Stimulated activated effector memory CD8-positive, alpha-beta T cell treated with anti-CD3 and anti-CD28 coated beads, Interleukin-12 subunit alpha, Interleukin-12 subunit beta, amount 100 ng/mL, for 72 hours (primary cell): ENCODE data around the gene ZRSR2.
A peak's percentile ranks its signal among the peaks of the same experiment; 100 is the strongest.

Experiments
- ATAC-seq: fragments of 150-1000 bp; cut with Tn5 transposase; 2 replicates; pipeline ENCODE4 v1.10.0; 2021
- DNase-seq, 2 donors: peaks; one replicate each; pipeline ENCODE4 v3.0.0; 2021 to 2022; ENCODE audit warnings: low spot score in 2 of 2
- H3K27ac Mint-ChIP-seq: one replicate; pipeline ENCODE4 v1.8.0; 2022; ENCODE audit warnings: mild to moderate bottlenecking, mixed read lengths
- H3K36me3 Mint-ChIP-seq: one replicate; pipeline ENCODE4 v1.8.0; 2022; ENCODE audit warnings: mild to moderate bottlenecking, mixed read lengths
- H3K4me1 Mint-ChIP-seq: one replicate; pipeline ENCODE4 v1.8.0; 2022; ENCODE audit warnings: mixed read lengths
- H3K4me3 Mint-ChIP-seq: one replicate; pipeline ENCODE4 v1.8.0; 2022; ENCODE audit warnings: mild to moderate bottlenecking, mixed read lengths
- H3K9me3 Mint-ChIP-seq: one replicate; pipeline ENCODE4 v1.8.0; 2022; ENCODE audit warnings: mixed read lengths

The ZRSR2 gene

GRCh38 chrX:15769300-15769954 is 20.9 kb upstream of the ZRSR2 start:
- H3K4me1 Mint-ChIP-seq, result peaks cover 5% of the 10 kb centered on the region
- H3K36me3 Mint-ChIP-seq, result peaks cover 45% of the 10 kb centered on the region
- H3K27ac Mint-ChIP-seq, result no peak overlapping the region
- ATAC-seq (no peak), DNase-seq (no peak)
- no peak overlapping the region for H3K4me3 Mint-ChIP-seq
- H3K9me3 Mint-ChIP-seq, result no peaks in the 10 kb centered on the region

- peaks cover 53% of the 10 kb centered on the region for H3K36me3 Mint-ChIP-seq
- no peaks in the 10 kb centered on the region for H3K4me1 Mint-ChIP-seq
- DNase-seq (peak in 1 of 2 donors; percentile 52), ATAC-seq (peak; percentile 80)
- H3K4me3 Mint-ChIP-seq, result peak overlapping the region; percentile 78
- no peaks in the 10 kb centered on the region for H3K9me3 Mint-ChIP-seq
- peak overlapping the region; percentile 93 for H3K27ac Mint-ChIP-seq
Measured at GRCh38 chrX:15781961-15782699, 8.2 kb upstream of the ZRSR2 start.

- no peaks in the 10 kb centered on the region for H3K4me1 Mint-ChIP-seq
- H3K4me3 Mint-ChIP-seq, result no peak overlapping the region
- no peak for DNase-seq
- no peak overlapping the region for H3K27ac Mint-ChIP-seq
- peaks cover 23% of the 10 kb centered on the region for H3K36me3 Mint-ChIP-seq
- ATAC-seq, result no peak
- no peaks in the 10 kb centered on the region for H3K9me3 Mint-ChIP-seq
Measured at GRCh38 chrX:15785176-15785750, 5.0 kb upstream of the ZRSR2 start.

- Mint-ChIP-seq H3K36me3 (peaks cover 18% of the 10 kb centered on the region), H3K4me1 (no peaks in the 10 kb centered on the region), H3K9me3 (no peaks in the 10 kb centered on the region), H3K4me3 (no peak overlapping the region), H3K27ac (peak overlapping the region; percentile 17)
- DNase-seq, result no peak
- ATAC-seq, result no peak
Measured at GRCh38 chrX:15786915-15787314, 3.4 kb upstream of the ZRSR2 start.

GRCh38 chrX:15790769-15791290 is 546 bp downstream of the ZRSR2 start:
- ATAC-seq (no peak), DNase-seq (no peak)
- peaks cover 13% of the 10 kb centered on the region for H3K4me1 Mint-ChIP-seq
- H3K36me3 Mint-ChIP-seq, result peaks cover 41% of the 10 kb centered on the region
- H3K4me3 Mint-ChIP-seq, result no peak overlapping the region
- no peaks in the 10 kb centered on the region for H3K9me3 Mint-ChIP-seq
- no peak overlapping the region for H3K27ac Mint-ChIP-seq

GRCh38 chrX:15797707-15798106 is 7.4 kb downstream of the ZRSR2 start:
- Mint-ChIP-seq H3K4me3 (no peak overlapping the region), H3K4me1 (peaks cover 17% of the 10 kb centered on the region), H3K36me3 (peaks cover 91% of the 10 kb centered on the region), H3K27ac (no peak overlapping the region), H3K9me3 (no peaks in the 10 kb centered on the region)
- DNase-seq, result no peak
- peak; percentile 48 for ATAC-seq

- DNase-seq (no peak), ATAC-seq (no peak)
- no peaks in the 10 kb centered on the region for H3K4me1 Mint-ChIP-seq
- H3K27ac Mint-ChIP-seq, result no peak overlapping the region
- peaks cover 81% of the 10 kb centered on the region for H3K36me3 Mint-ChIP-seq
- H3K4me3 Mint-ChIP-seq, result no peak overlapping the region
- no peaks in the 10 kb centered on the region for H3K9me3 Mint-ChIP-seq
Measured at GRCh38 chrX:15804563-15804962, 14.3 kb downstream of the ZRSR2 start.

- H3K9me3 Mint-ChIP-seq, result no peaks in the 10 kb centered on the region
- no peak for DNase-seq
- no peak overlapping the region for H3K27ac Mint-ChIP-seq
- peaks cover 91% of the 10 kb centered on the region for H3K36me3 Mint-ChIP-seq
- no peaks in the 10 kb centered on the region for H3K4me1 Mint-ChIP-seq
- ATAC-seq, result no peak
- H3K4me3 Mint-ChIP-seq, result no peak overlapping the region
Measured at GRCh38 chrX:15808254-15808653, 18.0 kb downstream of the ZRSR2 start.

GRCh38 chrX:15812192-15812938 is 22.1 kb downstream of the ZRSR2 start:
- H3K4me1 Mint-ChIP-seq, result peaks cover 20% of the 10 kb centered on the region
- no peaks in the 10 kb centered on the region for H3K9me3 Mint-ChIP-seq
- H3K4me3 Mint-ChIP-seq, result no peak overlapping the region
- ATAC-seq (no peak), DNase-seq (no peak)
- no peak overlapping the region for H3K27ac Mint-ChIP-seq
- peaks cover 90% of the 10 kb centered on the region for H3K36me3 Mint-ChIP-seq

- Mint-ChIP-seq H3K4me3 (no peak overlapping the region), H3K27ac (no peak overlapping the region), H3K9me3 (no peaks in the 10 kb centered on the region), H3K4me1 (peaks cover 26% of the 10 kb centered on the region), H3K36me3 (peaks cover 93% of the 10 kb centered on the region)
- no peak for DNase-seq
- ATAC-seq, result no peak
Measured at GRCh38 chrX:15813416-15813815, 23.1 kb downstream of the ZRSR2 start.

GRCh38 chrX:15814771-15815365 is 24.6 kb downstream of the ZRSR2 start:
- Mint-ChIP-seq H3K4me3 (no peak overlapping the region), H3K27ac (no peak overlapping the region), H3K4me1 (peaks cover 27% of the 10 kb centered on the region), H3K36me3 (peaks cover 91% of the 10 kb centered on the region), H3K9me3 (no peaks in the 10 kb centered on the region)
- ATAC-seq (no peak), DNase-seq (no peak)

GRCh38 chrX:15815779-15816437 is 25.6 kb downstream of the ZRSR2 start:
- H3K27ac Mint-ChIP-seq, result no peak overlapping the region
- peaks cover 38% of the 10 kb centered on the region for H3K4me1 Mint-ChIP-seq
- peaks cover 91% of the 10 kb centered on the region for H3K36me3 Mint-ChIP-seq
- peak; percentile 81 for ATAC-seq
- H3K9me3 Mint-ChIP-seq, result no peaks in the 10 kb centered on the region
- DNase-seq, result no peak
- H3K4me3 Mint-ChIP-seq, result no peak overlapping the region

GRCh38 chrX:15816438-15816809 is 26.1 kb downstream of the ZRSR2 start:
- peaks cover 91% of the 10 kb centered on the region for H3K36me3 Mint-ChIP-seq
- DNase-seq (no peak), ATAC-seq (no peak)
- H3K27ac Mint-ChIP-seq, result peak overlapping the region; percentile 61
- H3K4me1 Mint-ChIP-seq, result peaks cover 39% of the 10 kb centered on the region
- no peaks in the 10 kb centered on the region for H3K9me3 Mint-ChIP-seq
- H3K4me3 Mint-ChIP-seq, result peak overlapping the region; percentile 34

GRCh38 chrX:15816886-15817285 is 26.6 kb downstream of the ZRSR2 start:
- Mint-ChIP-seq H3K9me3 (no peaks in the 10 kb centered on the region), H3K4me1 (peaks cover 39% of the 10 kb centered on the region), H3K36me3 (peaks cover 91% of the 10 kb centered on the region), H3K27ac (peak overlapping the region; percentile 61), H3K4me3 (peak overlapping the region; percentile 34)
- ATAC-seq (peak; percentile 79), DNase-seq (peak; percentile 19 to 60)
